Large intestine (tissue), 3 donors: ENCODE results near the gene GLB1L3. TPM values are rescaled to one million over a fixed set of nuclear protein-coding genes. Genes with fewer than 3 reads are reported as not detected.
"Not testable (repeated sequence)": the region's sequence is repeated elsewhere in the genome, so short reads cannot be mapped to it uniquely, and the experiment has no call there.

ENCODE experiments used
- DNase-seq, 2 donors: peaks; one replicate each; pipeline versions ENCODE4 v3.0.0 to v3.0.0-alpha.2; 2013
- H3K27ac ChIP-seq: one replicate; pipeline ENCODE4 v1.5.1; 2013; ENCODE audit warnings: low read length
- H3K27me3 ChIP-seq: 2 replicates; pipeline ENCODE4 v1.6.1; 2013; ENCODE audit warnings: low read length; ENCODE audit not compliant: control insufficient read depth, insufficient read depth
- H3K36me3 ChIP-seq: 2 replicates; pipeline ENCODE4 v1.6.1; 2013; ENCODE audit warnings: low read length; ENCODE audit not compliant: control insufficient read depth, insufficient read depth
- H3K4me1 ChIP-seq: one replicate; pipeline ENCODE4 v1.6.1; 2013; ENCODE audit warnings: low read length; ENCODE audit not compliant: control insufficient read depth, insufficient read depth
- H3K4me3 ChIP-seq: one replicate; pipeline ENCODE4 v1.5.1; 2013; ENCODE audit warnings: low read length
- H3K9me3 ChIP-seq: one replicate; pipeline ENCODE4 v1.6.1; 2013; ENCODE audit warnings: mild to moderate bottlenecking, low read depth, low read length, moderate library complexity; ENCODE audit not compliant: control insufficient read depth
- WGBS: methylation state at CpG from one replicate; pipeline ENCODE4 v1.1.5; 2013; ENCODE audit warnings: low lambda C conversion rate; ENCODE audit not compliant: insufficient coverage; 5-methylcytosine and 5-hydroxymethylcytosine counted together
- polyA plus RNA-seq: library from polyadenylated mRNA; unstranded; fragments of 120-200 nt; gene quantifications from one replicate; pipeline ENCODE4 v1.2.1, GENCODE V29; 2013

Gene GLB1L3
- polyA plus RNA-seq, 1 donor: 0.04 TPM

- no peaks in the 10 kb centered on the region for H3K36me3 ChIP-seq
- peaks cover 76% of the 10 kb centered on the region for H3K27me3 ChIP-seq
- no peak overlapping the region for H3K4me3 ChIP-seq
- peaks cover 9% of the 10 kb centered on the region for H3K9me3 ChIP-seq
- H3K27ac ChIP-seq: no peak overlapping the region
- WGBS: 10% methylated on average over 3 of the region's 5 CpGs
- DNase-seq: no peak
- H3K4me1 ChIP-seq: peaks cover 4% of the 10 kb centered on the region
Measured at GRCh38 chr11:134275188-134275533, 1.0 kb upstream of the GLB1L3 start.

DNA sequence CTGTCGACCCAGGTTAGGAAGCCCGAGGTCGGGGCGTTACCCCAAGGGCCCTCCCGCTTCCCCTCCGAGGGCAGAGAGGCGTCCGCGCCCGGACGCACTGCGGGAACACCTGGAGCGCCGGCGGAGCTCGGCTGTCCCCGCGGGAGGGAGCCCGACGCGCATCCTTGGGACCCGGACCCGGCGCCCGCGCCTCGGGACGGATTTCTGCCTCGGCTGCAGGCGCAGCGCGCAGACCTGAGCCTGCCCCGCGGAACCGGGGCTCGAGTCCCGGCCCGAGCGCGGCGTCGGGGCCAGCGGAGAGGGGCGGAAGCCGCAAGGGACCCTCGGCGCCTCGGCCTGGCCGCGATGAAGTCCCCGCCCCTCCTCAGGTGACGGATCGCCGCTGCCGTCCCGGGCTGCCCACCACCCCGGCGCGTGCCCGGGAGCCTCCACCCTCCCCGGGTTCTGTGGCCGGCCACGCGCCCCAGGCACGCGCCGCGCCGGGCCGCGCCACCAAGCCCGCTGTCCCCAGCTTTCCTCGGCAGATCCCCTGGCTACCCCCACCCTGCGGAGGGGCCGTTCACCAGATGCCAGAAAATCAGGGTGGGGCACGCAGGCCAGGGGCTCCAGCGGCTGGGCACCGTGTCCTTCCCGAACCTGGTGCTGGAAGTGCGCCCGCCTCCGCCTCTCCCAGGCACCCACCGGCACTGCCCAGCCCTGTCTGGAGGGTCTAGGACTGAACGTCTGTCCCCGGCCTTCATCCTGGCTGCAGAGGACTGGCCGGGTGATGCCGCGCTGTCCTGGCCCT is 410 bp downstream of the GLB1L3 start:
- no CpG with 5 or more reads among the region's 88 CpGs for WGBS
- peaks cover 4% of the 10 kb centered on the region for H3K4me1 ChIP-seq
- H3K27me3 ChIP-seq: peaks cover 70% of the 10 kb centered on the region
- no peaks in the 10 kb centered on the region for H3K36me3 ChIP-seq
- H3K4me3 ChIP-seq: no peak overlapping the region
- no peak for DNase-seq
- peaks cover 9% of the 10 kb centered on the region for H3K9me3 ChIP-seq
- no peak overlapping the region for H3K27ac ChIP-seq

GRCh38 chr11:134277183-134278001 is 1.2 kb downstream of the GLB1L3 start:
- H3K36me3 ChIP-seq: no peaks in the 10 kb centered on the region
- WGBS: 0% methylated on average over 1 of the region's 36 CpGs
- H3K27me3 ChIP-seq: peaks cover 67% of the 10 kb centered on the region
- no peak for DNase-seq
- peaks cover 4% of the 10 kb centered on the region for H3K4me1 ChIP-seq
- H3K4me3 ChIP-seq: no peak overlapping the region
- H3K9me3 ChIP-seq: peaks cover 9% of the 10 kb centered on the region
- H3K27ac ChIP-seq: no peak overlapping the region

DNA sequence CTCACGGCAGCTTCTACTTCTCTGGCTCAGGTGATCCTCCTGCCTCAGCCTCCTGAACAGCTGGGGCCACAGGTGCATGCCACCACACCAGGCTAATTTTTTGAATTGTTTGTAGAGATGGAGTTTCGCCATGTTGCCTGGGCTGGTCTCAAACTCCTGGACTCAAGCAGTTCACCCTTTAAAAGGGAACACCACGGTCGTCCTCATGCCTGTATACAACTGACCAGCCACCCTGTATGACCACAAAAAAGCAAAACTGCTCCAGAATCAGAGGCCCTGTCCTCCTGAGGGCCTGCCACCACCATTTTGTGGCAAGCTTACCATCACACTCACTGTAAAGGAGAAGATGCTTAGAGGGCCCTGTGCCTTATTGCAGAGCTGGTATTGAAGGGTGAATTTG is 2.2 kb downstream of the GLB1L3 start:
- Histone ChIP-seq H3K4me1 (peaks cover 4% of the 10 kb centered on the region), H3K9me3 (peaks cover 9% of the 10 kb centered on the region), H3K27ac (no peak overlapping the region), H3K36me3 (no peaks in the 10 kb centered on the region), H3K27me3 (peaks cover 59% of the 10 kb centered on the region), H3K4me3 (no peak overlapping the region)
- no CpG with 5 or more reads among the region's 4 CpGs for WGBS
- no peak for DNase-seq

- H3K27me3 ChIP-seq: peaks cover 31% of the 10 kb centered on the region
- not testable (repeated sequence) for H3K4me1 ChIP-seq, H3K4me3 ChIP-seq, H3K36me3 ChIP-seq, H3K9me3 ChIP-seq, H3K27ac ChIP-seq, DNase-seq
- WGBS: no CpG with 5 or more reads among the region's 17 CpGs
Measured at GRCh38 chr11:134281635-134282034, 5.5 kb downstream of the GLB1L3 start.

DNA sequence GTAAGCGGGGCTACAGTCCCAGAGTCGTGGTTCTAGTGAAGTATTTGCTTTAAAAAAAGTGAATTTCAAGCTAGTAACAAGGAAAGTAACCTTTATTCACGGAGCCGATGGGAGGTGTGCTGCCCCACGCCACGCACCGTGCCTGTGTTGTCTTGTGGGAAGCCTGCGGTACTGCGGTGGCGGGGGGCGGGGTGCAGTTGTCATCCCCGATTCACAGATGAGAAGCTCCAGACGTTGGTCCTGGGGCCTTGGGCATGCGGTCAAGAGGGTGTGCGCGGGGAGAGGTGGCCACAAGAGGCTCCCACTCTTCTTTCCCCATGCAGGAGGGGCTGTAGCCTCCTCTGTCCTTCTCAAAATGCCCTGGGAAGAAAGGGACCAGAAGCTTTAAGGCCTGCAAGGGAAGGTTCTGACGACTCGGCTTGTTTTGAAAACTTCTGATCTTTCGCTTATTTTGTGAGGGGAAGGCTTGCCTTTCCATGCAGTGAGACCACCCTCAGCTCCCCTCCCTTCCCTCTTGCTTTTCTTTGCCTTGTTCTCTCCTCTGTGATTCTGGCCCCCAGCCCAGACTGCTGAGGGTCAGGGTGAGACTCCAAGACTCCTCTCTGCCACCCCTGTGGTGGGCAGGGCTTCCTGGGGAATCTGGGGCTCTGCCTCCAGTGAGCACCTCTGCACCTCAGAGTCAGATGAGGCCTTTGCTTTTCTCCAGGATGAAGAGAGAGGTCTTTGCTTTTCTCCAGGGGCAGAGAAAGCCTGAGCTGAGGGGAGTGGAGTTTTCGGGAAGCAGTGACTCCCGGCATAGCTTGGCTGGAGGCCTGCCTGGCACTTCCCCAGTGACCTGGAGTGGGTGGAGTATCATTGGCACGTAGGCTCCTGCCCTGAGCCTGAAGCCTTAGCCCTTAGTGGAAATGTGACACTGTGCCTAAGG is 6.2 kb downstream of the GLB1L3 start:
- Histone ChIP-seq H3K27me3 (peaks cover 24% of the 10 kb centered on the region), H3K27ac (no peak overlapping the region), H3K9me3 (no peaks in the 10 kb centered on the region), H3K4me1 (no peaks in the 10 kb centered on the region), H3K4me3 (no peak overlapping the region), H3K36me3 (no peaks in the 10 kb centered on the region)
- WGBS: 83% methylated on average over 1 of the region's 22 CpGs
- no peak for DNase-seq

DNA sequence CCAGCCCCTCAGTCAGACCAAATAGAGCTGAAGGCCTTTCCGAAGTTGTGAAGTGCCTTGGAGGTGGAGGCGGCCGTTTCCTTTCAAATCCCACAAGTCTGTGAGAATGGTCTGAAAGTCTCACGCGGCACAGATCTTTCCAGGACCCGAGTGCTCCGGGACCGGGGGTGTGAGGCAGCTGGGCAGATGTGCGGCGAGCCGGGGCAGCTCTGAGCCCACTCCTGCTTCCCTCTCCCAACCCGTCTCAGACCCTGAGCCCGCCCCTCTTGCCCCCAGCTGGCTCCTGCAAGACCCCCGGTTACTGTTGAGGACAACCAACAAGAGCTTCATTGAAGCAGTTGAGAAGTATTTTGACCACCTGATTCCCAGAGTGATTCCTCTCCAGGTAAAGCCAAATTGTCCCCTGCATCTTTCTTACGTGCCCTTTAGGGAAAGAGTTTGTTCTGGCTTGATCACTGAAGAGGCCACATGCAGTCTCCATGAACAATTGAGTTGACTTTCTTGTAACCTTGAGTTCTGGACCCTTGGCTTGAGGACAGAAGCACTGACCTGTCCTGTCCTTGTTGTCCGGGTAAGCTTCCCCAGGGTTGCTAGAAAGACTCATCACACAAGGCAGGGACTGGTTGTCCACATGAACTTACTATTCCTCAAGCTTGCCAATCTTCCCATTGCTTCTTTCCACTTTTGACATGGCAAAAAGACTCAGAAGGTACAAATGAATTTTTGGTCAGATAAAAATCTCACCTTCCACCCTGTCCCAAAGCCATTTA is 7.5 kb downstream of the GLB1L3 start:
- Histone ChIP-seq H3K27me3 (peaks cover 14% of the 10 kb centered on the region), H3K4me3 (no peak overlapping the region), H3K4me1 (no peaks in the 10 kb centered on the region), H3K9me3 (no peaks in the 10 kb centered on the region), H3K27ac (no peak overlapping the region), H3K36me3 (no peaks in the 10 kb centered on the region)
- DNase-seq: no peak
- WGBS: no CpG with 5 or more reads among the region's 16 CpGs

DNA sequence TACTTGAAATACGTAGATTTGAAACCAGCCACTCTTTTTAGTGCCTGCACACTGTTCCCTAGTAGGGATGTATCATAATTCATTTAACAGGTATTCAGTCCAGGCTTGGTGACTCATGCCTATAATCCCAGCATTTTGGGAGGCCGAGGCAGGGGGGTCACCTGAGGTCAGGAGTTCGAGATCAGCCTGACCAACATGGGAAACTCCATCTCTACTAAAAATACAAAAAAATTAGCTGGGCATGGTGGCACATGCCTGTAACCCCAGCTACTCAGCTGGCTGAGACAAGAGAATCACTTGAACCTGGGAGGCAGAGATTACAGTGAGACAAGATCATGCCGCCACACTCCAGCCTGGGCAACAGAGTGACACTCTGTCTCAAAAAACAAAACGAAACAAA is 8.2 kb downstream of the GLB1L3 start:
- not testable (repeated sequence) for H3K27ac ChIP-seq, H3K4me3 ChIP-seq, H3K4me1 ChIP-seq, H3K36me3 ChIP-seq, DNase-seq, H3K9me3 ChIP-seq
- peaks cover 13% of the 10 kb centered on the region for H3K27me3 ChIP-seq
- 100% methylated on average over 2 of the region's 5 CpGs for WGBS

GRCh38 chr11:134287561-134287960 is 11.4 kb downstream of the GLB1L3 start:
- Histone ChIP-seq H3K4me3 (no peak overlapping the region), H3K9me3 (no peaks in the 10 kb centered on the region), H3K4me1 (no peaks in the 10 kb centered on the region), H3K27ac (no peak overlapping the region), H3K36me3 (no peaks in the 10 kb centered on the region), H3K27me3 (peaks cover 4% of the 10 kb centered on the region)
- DNase-seq: no peak
- WGBS: no CpG with 5 or more reads among the region's 12 CpGs
